NCI-H128 (cell line): ENCODE measurements around the gene HMHB1.
"Not testable (repeated sequence)": the region's sequence is repeated elsewhere in the genome, so short reads cannot be mapped to it uniquely, and the experiment has no call there.

Experiments
- DNase-seq: peaks from one replicate; lab custom pipeline; 2025; ENCODE audit not compliant: unreplicated experiment; lab: John Stamatoyannopoulos, UW

HMHB1 gene

DNA sequence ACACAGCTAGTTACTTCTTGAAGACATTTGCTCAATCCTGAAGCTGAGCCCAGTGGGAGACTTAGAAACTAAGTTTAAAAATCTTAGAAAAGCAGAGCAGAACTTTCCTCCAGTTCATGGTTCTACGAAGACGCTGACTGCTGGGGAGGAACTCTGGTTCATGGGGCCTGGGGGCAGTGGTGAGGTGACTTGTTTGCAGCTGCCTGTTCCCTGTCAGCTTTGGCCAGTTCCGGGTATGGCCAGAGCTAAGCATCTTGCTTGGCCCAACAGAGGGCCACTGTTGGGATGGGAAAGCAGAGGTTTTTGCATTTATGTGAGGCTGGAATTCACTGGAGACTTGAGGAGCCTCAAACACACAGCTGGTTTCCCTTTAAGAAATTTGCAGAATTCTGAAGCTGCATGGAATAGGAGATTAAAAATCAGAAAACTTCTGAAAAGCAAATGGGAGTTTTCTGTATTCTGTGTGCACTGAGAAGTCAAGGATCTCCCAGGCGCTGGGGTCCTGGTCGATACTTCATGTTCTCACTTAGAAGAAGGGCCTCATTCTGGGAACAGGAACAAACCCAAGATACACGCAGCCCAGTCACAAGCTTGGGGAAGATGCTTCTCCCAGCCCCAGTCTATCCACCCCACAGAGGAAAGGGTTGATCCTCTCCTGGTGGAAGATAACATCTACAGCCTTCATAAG, 10.6 kb upstream of the HMHB1 start:
- no peak for DNase-seq

DNA sequence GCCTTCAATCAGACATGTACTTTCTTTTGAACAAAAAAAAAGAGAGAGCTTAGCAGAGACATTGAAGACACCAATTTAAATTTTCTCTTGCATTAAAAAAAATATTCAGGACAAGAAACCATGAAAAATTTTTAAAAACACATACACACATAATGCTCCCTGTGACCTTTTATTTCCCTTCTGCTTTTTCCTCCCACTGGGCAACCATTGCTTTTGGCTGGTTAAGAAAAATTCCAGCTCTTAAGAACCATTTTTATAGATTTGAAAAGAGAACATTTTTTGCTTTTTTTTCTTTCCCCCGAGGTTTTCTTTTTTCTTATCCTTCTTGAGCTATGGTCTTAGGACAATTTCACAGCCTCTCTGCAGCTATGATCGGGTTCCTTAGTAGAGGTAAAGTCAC, 6.1 kb upstream of the HMHB1 start:
- DNase-seq, result no peak

DNA sequence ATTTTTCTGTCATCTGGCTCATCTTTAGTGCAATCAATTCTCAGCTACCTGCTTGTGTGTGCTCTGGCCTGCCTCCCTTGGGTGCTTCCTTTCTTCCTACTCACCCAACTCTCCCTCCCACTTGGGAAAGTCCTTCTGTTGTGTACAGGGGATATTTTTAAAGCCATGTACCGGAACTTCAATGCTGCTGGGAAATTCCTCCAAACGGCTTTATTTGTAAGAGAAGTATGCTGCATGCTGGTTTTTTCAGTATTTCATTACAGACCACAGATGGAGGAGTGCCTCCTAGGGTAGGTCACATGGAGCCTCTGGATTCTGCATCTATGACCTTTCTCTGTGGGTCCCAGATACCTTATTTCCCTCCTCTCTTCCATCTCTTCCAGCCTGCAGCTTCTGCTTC, 5.4 kb upstream of the HMHB1 start:
- DNase-seq, result no peak

DNA sequence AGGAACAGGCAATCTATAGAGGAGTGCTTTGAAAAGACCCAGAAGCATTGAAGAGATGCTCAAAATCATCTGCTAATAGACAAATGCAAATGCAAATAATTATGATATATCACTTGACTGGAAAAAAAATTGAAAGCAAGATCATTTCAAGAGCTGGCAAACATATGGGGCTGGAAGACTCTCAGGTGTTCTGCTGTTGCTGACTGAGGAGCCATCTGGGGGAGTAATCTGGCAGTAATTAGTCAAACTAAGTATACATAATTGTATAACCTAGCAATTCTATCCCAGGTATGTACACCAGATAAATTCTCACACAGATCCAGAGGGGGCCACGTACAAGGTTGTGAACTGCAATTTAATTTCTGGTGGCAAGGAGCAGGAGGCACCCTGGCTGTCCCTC, 4.6 kb upstream of the HMHB1 start:
- no peak for DNase-seq

DNA sequence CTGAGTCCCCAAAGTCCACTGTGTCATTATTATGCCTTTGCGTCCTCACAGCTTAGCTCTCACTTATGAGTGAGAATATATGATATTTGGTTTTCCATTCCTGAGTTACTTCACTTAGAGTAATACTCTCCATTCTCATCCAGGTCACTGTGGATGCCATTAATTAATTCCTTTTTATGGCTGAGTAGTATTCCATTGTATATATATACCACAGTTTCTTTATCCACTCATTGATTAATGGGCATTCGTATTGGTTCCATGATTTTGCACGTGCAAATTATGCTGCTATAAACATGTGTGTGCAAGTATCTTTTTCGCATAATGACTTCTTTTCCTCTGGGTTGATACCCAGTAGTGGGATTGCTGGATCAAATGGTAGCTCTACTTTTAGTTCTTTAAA, 4.4 kb downstream of the HMHB1 start:
- not testable (repeated sequence) for DNase-seq

DNA sequence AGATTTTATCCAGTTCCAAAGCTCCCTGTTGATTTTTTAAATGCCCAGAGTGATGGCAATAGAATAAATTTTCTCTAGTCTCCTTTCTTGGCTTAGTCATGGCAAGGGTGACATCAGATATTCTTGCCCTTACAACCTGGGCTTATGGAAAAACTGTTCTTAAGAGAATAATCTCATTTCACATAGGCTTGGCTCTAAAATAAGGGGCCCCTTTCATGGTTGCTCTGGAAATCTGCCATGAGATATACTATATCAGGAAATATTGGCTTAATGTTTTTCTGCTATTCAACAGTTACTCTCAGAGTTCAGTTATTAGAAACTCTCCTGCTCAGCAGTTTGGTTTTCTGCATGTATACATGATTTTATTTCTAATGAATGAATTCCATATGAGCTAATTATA, 7.8 kb downstream of the HMHB1 start:
- DNase-seq, result no peak

DNA sequence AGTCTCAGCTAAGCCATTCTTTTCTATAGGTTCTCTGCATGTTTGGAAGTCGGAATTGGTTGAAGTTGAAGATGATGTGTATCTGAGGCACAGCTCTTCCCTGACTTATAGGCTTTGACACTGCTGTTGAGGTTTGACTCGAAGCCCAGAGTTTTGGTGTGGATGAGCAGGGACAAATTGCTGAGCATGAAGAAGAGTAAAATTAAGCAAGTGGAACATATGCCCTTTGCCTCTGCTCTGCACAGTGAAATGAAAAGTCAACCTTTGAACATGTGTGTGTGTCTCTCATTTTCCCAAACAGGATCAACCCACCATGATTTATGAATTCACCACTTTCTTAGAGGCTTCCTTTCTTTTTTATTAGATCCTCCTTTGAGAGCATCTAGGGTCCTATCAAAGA, 8.5 kb downstream of the HMHB1 start:
- no peak for DNase-seq

DNA sequence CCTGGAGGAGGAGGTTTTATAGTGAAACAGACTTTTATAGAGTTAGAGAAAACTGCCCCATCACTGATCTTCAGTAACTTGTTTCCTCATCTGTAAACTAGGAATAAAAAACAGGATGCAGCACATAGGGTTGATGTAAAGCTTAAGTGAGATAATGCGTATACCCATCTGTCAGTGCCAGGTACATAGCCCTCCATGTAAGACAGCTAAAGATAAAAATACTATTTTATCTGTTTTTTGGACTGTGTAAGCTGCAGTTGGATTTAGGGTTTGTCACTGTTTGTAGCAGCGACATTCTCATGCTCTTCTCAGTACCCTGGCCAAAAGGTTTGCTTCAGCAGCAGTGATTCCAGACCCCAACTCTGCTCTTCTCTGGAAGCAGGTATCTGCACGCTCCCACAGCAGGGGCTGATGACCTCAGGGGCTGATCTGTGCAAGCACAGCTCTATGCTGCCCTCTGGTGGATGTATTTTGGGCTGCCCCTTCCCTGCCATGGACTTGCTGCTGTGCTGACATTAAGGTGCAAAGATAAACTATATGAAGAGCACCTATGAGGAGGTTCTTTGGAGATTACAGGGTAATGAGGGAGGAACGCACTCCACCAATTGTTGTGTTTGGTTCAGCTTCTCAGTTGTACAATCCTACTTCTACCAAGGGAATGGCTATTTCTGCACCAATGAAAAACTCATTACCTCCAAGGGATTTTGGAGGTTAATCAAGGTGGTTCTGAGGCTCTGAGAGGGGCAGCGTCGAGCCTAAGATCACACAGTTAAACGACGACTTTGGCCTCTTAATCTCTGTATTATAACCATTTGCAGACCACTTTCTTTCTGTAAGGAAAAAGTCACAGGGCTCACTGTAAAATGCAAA, 13.1 kb downstream of the HMHB1 start:
- DNase-seq, result peak; percentile 11

DNA sequence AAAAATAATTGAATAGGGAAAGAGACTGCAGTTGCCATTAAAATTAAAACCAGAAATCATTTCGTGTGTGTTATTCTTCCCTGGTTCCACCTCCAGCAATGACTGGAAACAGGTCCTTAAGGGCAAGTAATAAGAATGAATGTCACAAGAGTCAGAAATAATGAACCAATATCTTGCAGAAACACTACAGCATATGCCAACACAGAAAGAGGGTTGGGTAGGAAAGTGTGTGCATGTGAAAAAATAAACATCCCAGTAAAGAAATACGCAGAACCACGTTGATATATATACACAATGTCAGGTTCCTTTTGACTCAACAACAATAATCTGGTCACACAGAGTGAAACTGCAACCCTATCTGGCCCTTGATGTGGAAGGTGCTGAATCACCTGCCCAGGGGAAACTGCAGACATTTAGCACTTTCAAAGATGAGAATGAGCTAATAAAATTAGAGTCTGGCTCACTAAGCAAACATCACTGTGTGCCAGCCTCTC, 15.0 kb downstream of the HMHB1 start:
- no peak for DNase-seq

DNA sequence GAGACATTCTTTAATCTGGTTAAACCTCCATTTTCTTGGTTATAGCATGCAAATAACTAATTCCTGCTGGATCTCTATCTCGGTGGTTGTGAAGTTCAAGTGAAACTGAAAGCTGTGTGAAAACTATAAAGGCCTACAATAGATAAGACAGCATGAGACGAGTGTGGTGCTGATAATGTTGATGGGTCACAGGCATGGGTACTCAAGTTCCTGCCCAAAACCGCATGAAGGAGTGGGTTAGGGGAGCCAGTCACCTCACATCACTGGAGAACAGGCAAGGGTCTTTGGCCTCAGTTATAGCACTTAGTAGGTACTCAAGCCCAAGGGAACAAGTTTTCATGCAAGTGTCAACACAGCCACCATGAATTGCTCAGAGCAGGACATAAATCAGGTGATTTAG, 16.7 kb downstream of the HMHB1 start:
- DNase-seq, result no peak

DNA sequence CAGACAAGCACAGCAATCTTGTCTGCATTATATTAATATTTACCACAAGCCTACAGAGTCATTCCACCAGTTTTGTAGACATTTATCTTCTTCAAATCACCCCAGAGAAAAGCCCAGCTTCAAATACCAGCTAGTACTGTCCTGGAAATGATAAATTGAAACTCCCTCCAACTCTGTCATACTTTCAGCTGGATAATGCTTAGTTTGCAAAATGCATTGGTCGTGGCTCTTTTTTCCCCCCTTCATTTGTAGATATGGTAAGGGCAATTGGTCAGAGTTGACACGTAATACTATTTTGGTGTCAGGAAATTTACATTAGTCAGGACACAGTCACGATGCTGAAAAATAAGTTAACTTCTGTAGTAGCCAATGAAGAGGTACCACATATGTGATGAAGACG, 21.2 kb downstream of the HMHB1 start:
- DNase-seq, result no peak

DNA sequence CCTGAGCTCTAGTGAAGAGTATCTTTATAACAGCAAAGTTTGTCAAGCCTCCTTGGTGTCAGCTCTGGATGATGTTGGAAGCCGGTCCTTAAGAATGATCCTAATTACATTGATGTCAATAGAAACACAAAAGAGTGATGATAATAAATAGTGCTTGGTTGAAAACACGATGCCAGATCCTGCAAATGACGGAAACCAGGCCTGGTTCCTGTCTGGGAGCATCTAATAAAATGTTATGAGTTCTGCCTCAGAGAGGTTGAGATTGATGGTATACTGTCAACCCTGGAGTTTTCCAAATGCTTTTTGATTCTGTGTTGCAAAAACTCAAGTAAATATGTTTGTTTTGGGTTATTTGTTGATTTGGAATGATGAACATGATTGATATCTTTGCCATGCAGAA, 23.3 kb downstream of the HMHB1 start:
- DNase-seq, result no peak

DNA sequence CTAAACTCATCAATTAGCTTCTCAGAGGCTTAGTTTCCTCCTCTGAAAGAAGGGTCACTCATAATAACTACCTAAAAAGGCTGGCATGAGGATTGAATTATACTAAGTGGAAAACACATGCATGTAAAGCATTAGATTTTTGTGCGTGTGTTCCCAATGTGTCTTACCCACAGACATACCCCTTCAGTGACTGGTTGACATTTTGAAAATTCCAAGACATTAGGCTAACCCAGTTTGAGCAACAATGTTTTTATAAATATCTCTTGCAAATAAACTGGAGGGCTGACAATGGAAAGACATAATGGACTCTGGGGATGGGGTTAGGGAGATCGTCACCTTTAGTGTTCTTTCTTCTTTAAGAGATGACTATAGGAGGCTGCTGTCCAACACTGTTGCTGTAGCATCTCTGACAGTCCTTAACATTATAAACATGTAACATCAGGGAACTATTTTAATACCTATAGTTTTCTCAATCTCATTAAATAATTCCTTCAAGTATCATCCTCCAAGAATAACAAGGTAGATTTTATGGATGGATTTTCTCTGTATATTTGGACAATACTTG, 24.3 kb downstream of the HMHB1 start:
- no peak for DNase-seq

DNA sequence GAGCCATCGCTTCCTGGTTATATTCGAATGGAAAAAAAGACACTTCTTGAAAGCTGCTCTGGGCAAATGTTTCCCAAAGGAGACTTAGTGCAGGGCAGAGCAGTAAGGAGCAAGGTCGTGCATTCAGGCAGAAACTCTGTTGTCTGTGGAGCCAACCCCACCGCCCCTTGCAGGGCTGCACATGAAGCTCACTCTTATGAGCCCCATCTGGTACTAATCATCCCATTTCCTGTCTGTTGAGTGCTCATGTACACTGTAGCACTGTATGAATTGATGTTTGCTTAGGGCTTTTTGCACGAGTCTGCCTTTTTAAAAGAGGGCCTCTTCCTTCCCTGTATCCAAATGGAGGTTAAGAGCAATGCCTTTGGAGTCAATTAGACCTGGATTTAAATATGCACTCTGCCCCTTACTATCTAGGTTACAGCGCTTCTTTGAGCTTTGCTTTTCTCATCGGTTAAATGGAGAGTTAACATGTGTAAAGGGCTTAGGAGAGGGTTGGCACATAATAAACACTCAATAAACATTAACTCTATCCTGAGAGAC, 25.4 kb downstream of the HMHB1 start:
- DNase-seq, result no peak

DNA sequence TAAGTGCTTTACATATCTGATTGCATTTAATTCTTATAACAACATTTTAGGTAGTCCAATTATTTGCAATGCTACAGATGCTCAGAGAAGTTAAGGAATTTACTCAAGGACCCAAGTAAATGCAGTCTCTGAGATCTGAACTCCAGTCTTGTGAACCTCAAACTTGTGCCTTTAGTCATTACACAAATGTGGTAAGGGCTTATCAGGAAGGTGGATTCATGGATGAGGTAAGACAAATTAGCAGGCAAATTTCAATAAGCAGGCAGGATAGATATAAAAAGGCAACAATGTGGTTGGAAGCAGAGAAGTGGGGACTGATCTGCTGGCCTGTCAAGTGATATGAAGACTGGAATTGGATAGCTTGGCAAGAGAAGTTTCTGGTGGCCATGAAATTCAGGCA, 29.5 kb downstream of the HMHB1 start:
- no peak for DNase-seq

DNA sequence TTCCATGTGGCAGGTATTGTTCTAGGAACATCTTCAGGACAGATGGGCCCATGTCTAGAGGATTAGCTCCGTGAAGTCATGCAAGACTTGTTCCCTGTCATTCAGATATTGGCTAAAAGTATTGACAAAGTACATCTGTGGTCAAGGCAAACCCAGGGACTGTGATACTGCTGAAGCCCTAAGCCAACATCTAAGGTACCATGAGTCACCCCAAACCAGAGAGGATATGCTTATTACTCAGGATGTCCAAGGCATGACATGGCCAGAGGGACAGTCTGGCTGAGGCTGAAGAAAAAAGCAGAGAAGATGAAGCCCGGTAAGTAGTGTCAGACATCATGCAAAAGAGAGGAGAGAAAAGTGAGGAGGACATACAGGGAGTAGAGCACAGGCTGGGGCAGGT, 31.0 kb downstream of the HMHB1 start:
- no peak for DNase-seq

DNA sequence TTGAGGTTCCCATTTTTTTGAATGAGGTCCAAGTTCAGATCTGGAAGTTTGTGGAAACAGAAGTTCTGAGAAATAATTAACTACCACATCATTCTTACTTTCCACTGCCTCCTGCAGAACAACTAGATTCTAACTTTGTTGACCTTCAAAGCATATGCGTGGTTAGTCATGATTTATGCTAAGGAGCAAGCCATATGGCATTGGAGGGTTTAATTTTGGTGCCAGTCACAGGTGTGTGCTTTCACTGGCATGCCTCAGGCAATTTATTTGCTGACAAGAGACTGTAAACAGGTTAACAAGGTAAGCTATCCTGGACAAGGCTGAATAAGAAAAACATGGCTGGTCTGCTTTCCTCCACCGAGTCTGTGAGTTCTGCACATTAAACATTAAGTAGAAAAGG, 31.5 kb downstream of the HMHB1 start:
- no peak for DNase-seq

DNA sequence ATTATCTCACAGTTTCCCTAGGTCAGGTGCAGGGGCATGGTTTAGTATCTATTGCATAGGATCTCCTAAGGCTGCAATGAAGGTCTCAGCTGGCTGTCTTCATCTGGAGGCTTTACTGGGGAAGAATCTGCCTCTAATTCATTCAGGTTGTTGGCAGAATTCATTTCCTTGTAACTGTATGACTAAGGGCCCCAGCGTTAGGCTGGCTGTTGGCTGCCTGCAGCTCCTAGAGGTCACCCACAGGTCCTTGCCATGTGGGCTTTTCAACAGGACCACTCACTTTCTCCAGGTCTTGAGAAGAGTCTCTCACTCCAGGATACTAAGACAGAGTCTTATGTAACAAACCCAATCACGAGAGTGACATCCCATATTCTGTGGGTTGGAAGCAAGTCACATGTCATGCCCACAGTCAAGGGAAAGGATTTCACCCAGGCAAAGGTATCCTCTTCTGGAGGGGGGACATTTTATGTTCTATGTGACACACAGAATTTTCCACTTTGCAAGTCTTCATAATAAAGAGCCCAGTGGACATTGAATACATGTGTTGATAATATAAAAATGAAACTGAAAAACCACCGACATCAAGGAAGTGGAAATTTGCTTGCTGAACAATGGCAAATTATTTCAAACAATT, 38.2 kb downstream of the HMHB1 start:
- DNase-seq, result no peak

DNA sequence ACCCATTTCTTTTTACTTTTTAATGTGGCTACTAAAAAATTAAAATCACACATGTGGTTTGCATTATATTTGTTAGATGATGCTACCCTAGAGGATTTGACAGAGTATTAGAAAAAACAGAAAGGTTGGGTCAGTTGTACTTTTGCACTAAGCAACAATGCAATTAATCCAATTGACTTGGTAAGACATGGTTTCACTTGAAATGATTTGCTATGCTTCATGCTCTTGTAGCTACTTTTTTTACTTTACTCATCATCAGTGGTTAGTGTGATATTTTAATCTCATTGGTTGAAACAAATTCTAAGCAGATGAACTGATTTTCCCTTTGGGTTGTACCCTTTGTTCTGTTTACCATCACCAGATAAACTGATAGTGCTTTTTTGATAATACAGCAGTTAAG, 39.4 kb downstream of the HMHB1 start:
- no peak for DNase-seq

DNA sequence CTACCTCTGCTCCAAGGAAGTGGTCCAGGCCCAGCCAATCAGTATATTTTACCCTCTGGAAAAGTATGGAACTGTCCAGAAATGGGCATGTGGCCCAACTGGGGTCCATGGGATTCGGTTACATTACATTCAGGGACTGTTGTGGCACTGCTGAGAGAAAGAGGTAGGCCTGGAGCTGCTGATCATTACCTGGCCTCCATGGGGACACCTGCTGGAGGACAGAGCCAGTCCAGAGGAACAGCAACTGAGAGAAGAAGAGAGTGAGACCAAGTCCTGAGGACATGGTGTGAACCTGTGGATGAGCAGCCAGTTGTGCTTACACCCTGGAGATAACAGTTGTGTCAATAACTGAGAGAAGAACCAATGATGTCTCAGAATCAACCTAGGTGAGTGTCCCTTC, 48.2 kb downstream of the HMHB1 start:
- DNase-seq, result no peak

DNA sequence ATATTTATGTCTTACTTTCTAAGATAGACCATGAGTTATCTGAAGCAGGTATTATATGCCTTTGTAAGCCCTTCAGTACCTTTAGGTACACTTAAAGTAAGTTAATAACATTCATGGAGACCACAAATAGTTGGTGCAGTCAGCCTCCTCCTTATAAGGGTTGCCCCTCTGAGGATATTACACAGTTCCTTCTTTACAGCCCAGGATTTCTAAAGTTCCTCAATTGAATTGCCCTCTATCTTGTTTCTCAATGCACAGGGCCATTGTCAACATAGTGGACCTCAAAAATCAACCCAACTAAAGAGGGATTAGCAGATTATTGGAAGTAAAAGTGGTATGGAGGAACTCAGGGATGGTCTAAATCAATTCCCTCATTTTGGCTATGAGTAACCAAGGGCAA, 50.3 kb downstream of the HMHB1 start:
- no peak for DNase-seq
